22Rv1 (cell line): ENCODE measurements around the gene SYNDIG1.

Experiments
- H3K27ac ChIP-seq: fragments of 450-650 bp; 2 replicates; pipeline ENCODE4 v1.5.1; 2017
- ZFX ChIP-seq: fragments of 450-650 bp; IDR thresholded peaks from 2 replicates; pipeline ENCODE4 v1.6.1; 2017; ENCODE audit warnings: antibody characterized with exemption, borderline replicate concordance
- TF ChIP-seq, protein P1 (sequence below): fragments of 450-650 bp; IDR thresholded peaks from 2 replicates; pipeline ENCODE4 v1.5.1; 2017; ENCODE audit warnings: mild to moderate bottlenecking

Gene SYNDIG1

DNA sequence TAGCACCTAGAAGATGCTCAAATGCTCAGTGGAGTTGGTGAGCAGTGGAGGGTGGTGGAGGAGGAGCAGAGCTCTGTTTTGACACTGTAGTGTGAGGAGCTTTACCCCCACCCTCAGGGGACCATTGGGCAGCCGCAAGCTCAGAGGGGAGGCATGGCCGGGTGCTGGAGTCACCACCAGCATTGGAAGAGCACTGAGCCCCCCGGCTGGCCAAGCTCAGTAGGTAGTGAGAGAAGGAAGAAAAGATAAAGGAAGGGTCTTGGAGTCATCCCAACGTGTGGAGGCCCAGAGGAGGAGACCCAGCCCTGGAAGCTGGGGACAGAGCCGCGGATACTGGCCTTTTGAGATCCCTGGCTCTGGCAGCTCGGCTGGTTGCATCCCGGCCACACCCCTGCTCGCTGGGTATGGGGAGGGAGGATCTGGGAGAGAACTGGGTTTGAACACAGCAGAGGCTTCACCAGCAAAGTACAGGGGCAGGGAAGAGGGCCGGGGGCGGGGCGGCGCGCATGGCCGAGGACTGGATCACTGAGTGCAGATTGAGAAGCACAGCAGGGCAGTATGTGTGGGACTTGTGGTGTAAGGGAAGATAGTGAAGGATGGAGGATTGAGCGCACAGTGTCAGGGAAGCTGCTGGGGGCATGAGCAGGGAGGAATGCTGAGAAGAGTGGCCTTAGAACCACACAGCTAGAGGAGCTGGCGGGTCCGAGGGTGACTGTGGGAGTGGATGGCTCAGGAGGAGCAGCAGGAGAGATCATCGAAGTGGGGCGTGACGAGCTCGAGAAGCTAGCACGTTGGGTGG, 24.4 kb downstream of the SYNDIG1 start:
- H3K27ac ChIP-seq, result no peak overlapping the region
- TF ChIP-seq, protein P1, sequence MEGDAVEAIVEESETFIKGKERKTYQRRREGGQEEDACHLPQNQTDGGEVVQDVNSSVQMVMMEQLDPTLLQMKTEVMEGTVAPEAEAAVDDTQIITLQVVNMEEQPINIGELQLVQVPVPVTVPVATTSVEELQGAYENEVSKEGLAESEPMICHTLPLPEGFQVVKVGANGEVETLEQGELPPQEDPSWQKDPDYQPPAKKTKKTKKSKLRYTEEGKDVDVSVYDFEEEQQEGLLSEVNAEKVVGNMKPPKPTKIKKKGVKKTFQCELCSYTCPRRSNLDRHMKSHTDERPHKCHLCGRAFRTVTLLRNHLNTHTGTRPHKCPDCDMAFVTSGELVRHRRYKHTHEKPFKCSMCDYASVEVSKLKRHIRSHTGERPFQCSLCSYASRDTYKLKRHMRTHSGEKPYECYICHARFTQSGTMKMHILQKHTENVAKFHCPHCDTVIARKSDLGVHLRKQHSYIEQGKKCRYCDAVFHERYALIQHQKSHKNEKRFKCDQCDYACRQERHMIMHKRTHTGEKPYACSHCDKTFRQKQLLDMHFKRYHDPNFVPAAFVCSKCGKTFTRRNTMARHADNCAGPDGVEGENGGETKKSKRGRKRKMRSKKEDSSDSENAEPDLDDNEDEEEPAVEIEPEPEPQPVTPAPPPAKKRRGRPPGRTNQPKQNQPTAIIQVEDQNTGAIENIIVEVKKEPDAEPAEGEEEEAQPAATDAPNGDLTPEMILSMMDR, result no peak
- no peak for TF ChIP-seq ZFX

DNA sequence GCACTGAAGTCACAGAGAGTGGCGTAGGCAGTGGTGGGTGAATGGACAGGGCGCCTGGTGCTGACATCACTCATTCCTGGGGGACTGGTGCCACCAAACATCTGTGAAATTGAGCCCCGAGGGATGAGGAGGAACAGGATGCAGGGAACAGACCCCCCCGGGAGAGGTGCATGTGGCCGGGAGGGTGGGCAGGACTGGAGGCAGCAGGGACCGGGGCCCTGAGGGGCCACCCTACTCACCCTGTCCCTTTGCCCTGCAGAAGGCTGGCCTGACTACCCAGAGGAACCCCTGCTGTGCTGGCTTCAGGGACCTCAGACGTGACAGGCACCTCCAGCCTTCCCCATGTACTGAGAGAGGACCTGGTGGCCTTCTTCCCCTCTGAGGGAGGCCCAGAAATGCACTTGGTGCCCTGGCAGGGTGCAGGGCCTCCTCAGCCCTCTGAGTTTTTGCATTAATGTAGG, 25.1 kb downstream of the SYNDIG1 start:
- TF ChIP-seq, protein P1, result no peak
- TF ChIP-seq ZFX, result no peak
- no peak overlapping the region for H3K27ac ChIP-seq

DNA sequence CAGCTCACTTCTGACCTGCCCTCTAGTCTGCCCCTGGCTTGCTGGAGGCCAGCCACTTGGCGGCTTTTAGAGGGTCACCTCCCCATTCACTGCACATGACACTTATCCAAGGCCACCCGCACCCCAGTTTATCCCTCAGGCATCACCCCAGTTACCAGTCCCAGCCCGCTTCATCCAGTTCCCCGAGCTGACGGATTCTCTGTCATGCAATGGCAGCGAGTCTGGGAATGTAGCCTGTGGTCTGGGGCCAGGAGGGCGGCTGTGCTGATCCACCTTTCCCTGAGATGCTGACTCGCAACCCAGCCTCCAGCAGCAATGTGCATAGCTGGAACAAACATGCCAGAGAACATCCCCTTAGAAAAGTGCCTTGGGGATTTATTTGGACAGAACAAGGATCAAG, 25.8 kb downstream of the SYNDIG1 start:
- TF ChIP-seq ZFX, result no peak
- TF ChIP-seq, protein P1, result no peak
- H3K27ac ChIP-seq, result no peak overlapping the region

DNA sequence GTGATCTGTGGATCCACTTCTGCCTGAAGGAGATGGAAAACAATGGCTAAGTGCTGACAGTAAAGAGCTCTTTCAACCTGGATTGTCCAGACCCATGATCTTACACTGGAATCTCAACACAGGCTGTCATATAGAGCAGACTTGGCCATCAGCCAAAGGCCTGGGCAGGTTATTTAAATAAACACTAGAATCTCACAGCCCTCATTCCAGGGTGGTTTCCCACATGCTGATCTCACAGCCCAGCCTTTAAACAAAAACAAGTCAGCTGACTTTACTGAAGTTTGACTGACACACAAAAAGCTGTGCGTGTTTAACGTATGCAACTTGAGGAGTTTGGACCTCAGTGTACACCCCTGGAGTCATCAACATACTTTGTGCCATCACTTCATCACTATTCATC, 28.4 kb downstream of the SYNDIG1 start:
- no peak overlapping the region for H3K27ac ChIP-seq
- TF ChIP-seq, protein P1, result no peak
- TF ChIP-seq ZFX, result no peak

DNA sequence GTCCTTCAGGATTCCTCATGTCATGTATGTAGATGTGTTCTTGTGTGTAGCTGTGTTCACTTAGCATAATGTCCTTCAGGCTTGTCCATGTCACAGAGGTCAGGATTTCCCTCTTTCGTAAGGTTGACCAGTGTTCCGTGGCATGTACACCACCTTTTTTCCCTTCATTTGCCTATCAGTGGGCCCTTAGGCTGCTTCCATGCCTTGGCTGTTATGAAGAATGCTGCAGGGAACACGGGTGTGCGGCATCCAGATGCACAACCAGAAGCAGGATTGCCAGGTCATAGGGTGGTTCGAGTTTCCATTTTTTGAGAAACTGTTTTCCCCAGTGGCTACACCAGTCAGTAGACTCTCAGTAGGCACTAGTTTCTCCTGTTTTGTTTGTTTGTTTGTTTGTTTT, 29.2 kb downstream of the SYNDIG1 start:
- TF ChIP-seq ZFX, result no peak
- TF ChIP-seq, protein P1, result no peak
- H3K27ac ChIP-seq, result no peak overlapping the region

DNA sequence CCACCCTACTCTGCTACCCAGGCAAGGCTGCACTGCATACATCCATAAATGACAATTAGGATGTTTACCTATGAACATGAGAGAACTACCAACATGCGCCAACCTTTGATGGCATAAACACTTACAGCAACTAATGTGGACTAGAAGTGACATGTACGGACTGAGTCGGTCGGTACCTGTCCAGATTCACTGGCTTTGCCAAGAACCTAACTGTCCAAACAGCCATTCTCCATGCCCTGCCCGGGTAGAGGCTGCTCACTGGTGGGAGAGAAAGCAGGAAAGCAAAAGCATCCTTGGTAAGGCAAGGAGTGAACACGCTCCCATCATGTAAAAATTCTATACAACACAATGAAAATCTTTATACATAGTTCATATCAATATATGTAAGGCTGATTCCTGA, 30.0 kb downstream of the SYNDIG1 start:
- no peak overlapping the region for H3K27ac ChIP-seq
- TF ChIP-seq ZFX, result no peak
- TF ChIP-seq, protein P1, result no peak

DNA sequence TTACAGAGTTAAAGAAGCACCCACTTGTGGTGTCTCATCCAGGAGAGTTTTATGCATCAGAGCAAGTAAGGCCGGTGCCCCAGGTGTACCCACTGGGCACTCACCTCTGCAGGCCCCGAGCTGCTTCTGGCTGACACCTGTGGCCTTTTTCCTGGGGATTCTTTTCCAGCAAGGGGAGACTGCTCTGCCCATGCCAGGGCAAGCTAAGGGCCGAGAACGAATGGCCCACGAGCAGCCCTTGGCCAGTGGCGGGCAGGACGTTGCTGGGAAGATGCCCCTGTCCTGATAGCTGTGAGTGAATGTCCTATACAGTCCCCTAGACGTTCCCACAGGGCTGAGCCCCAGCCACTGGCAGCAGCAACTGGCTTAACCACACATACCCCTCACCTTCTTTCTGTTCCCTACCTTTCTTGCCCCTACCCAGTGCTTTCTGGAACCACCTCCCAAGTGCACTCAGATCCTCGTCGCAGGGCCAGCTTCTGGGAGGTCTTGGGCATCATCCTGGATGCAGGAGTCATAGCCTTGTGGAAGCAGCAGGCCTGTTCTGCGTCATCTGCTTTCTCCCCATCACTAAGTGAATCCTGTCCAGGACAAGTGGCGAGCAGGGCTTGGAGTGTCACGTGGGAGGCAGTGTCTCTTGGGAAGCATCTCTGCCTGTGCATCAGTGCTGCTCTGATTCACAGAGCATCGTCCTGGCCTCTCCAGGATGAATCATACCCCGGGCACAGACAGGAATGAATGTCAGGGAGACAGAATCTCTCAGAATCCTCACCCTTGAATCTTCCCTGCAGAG, 32.5 kb downstream of the SYNDIG1 start:
- no peak overlapping the region for H3K27ac ChIP-seq
- TF ChIP-seq, protein P1, result no peak
- TF ChIP-seq ZFX, result no peak
